ENCODE results near the gene BSDC1.
"Not testable (repeated sequence)": the region's sequence is repeated elsewhere in the genome, so short reads cannot be mapped to it uniquely, and the experiment has no call there.

The BSDC1 gene, protein sequence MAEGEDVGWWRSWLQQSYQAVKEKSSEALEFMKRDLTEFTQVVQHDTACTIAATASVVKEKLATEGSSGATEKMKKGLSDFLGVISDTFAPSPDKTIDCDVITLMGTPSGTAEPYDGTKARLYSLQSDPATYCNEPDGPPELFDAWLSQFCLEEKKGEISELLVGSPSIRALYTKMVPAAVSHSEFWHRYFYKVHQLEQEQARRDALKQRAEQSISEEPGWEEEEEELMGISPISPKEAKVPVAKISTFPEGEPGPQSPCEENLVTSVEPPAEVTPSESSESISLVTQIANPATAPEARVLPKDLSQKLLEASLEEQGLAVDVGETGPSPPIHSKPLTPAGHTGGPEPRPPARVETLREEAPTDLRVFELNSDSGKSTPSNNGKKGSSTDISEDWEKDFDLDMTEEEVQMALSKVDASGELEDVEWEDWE
- 82.0 to 153 (median 113) reads per million in 9 experiments for total RNA-seq

DNA sequence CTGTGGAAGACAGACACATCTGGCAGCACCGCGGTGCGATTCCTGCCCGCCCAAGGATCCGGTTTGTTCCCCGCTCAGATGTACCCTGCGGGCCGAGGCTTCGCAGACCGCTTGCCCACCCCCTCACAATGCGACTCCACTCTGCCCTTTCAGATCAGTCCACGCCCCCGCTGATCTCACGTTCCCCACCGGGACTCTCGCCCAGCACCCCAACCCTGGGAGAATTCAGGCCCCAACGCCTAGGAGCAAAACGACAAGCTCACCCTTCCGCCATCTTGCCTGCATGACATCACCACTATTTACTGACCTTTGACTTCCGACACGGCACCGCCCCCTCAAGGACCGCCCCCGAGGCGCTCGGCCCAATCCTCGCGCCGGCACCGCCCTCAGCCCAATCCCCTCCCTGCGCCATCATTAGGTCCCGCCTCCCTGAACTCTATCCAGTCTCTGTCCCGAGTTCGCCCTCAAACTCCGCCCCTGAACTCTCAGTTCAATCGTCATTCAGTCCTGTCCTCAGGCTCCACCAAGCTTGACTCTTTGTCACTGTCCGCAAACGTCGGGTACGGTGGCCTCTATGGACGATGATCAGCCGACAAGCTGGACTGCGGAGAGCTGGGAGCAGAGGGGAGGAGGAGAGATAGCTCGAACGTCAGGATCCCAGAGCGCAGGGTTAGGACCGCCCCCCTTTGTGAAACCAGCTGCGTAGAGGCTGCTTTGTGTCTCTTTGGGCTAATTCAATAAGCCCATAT lies at the start of gene BSDC1:
BSDC1 (minus strand) TSS at position 301 of the 749 bp plus-strand sequence; CDS start at position 274, 27 bp downstream.
- peaks cover 17% of the 10 kb centered on the region for H3K36me3 Mint-ChIP-seq (ENCODE audit: insufficient read depth)
- no peaks in the 10 kb centered on the region for H3K27me3 Mint-ChIP-seq
- H3K4me1 Mint-ChIP-seq (ENCODE audit: low read depth in 2 of 2) = peaks cover 12 to 13% of the 10 kb centered on the region in 2 donors
- peak within 1 kb of the TSS; percentile 90 to 97 for H3K4me3 Mint-ChIP-seq
- H3K27ac Mint-ChIP-seq = peak within 1 kb of the TSS; percentile 96 to 99
- ATAC-seq (replicated peaks) (peak; percentile 94), DNase-seq (peak; percentile 99)
- no peaks in the 10 kb centered on the region for H3K9me3 Mint-ChIP-seq

DNA sequence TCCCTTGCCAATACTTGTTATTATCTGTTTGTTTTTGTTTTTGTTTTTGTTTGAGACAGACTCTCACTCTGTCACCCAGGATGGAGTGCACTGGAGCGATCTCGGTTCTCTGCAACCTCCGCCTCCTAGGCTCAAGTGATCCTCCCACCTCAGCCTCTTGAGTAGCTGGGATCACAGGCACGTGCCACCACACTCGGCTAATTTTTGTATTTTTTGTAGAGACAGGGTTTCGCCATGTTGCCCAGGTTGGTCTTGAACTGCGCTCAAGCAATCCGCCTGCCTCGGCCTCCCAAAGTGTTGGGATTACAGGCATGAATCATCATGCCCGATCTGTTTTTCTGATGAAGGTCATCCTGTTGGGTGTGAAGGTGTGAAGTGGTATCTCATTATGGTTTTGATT lies 47.2 kb upstream of the BSDC1 start:
- not testable (repeated sequence) for H3K36me3 Mint-ChIP-seq (ENCODE audit: insufficient read depth); ATAC-seq (replicated peaks); DNase-seq; H3K4me3 Mint-ChIP-seq; H3K4me1 Mint-ChIP-seq (ENCODE audit: low read depth in 2 of 2); H3K27ac Mint-ChIP-seq; H3K9me3 Mint-ChIP-seq
- H3K27me3 Mint-ChIP-seq = peaks cover 43 to 44% of the 10 kb centered on the region in 2 donors

DNA sequence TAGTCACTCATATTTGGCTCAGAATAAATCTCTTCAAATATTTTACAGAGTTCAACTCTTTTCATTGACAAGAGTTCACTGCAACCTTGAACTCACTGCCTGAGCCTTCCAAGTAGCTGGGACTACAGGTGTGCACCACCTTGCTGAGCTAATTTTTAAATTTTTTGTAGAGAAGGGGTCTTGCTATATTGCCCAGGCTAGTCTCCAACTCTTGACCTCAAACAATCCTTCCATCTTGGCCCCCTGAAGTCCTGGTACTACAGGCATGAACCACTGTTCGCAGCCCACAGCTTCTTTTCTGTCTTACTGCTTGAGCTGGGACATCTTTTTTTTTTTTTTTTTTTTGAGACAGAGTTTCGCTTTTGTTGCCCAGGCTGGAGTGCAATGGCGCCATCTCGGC lies 44.5 kb upstream of the BSDC1 start:
- not testable (repeated sequence) for ATAC-seq (replicated peaks); DNase-seq; H3K4me1 Mint-ChIP-seq (ENCODE audit: low read depth in 2 of 2); H3K9me3 Mint-ChIP-seq; H3K4me3 Mint-ChIP-seq; H3K27ac Mint-ChIP-seq; H3K36me3 Mint-ChIP-seq (ENCODE audit: insufficient read depth)
- peaks cover 29 to 37% of the 10 kb centered on the region in 2 donors for H3K27me3 Mint-ChIP-seq

DNA sequence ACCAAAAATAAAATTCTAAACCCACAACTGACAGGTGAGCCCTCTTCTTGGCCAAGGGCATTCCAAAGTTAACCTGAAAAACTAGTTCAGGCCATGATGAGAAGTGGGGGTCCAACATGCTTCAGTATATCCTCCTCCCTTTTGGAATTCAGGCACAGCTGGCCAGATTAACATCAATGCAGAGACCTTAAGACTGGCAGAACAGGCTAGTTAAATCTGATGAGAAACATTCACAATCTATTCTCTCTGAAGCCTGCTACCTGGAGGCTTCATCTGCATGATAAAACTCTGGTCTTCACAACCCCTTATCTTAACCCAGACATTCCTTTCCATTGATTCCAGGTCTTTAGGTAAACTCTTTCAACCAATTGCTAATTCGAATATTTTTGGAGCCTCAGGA lies 43.9 kb upstream of the BSDC1 start:
- ATAC-seq (replicated peaks) (no peak), DNase-seq (no peak)
- Mint-ChIP-seq H3K27me3 (peaks cover 24 to 31% of the 10 kb centered on the region in 2 donors), H3K4me1 (ENCODE audit: low read depth in 2 of 2) (no peaks in the 10 kb centered on the region), H3K4me3 (no peak overlapping the region), H3K9me3 (peaks cover 0 to 5% of the 10 kb centered on the region in 2 donors), H3K27ac (no peak overlapping the region), H3K36me3 (ENCODE audit: insufficient read depth) (no peaks in the 10 kb centered on the region)

DNA sequence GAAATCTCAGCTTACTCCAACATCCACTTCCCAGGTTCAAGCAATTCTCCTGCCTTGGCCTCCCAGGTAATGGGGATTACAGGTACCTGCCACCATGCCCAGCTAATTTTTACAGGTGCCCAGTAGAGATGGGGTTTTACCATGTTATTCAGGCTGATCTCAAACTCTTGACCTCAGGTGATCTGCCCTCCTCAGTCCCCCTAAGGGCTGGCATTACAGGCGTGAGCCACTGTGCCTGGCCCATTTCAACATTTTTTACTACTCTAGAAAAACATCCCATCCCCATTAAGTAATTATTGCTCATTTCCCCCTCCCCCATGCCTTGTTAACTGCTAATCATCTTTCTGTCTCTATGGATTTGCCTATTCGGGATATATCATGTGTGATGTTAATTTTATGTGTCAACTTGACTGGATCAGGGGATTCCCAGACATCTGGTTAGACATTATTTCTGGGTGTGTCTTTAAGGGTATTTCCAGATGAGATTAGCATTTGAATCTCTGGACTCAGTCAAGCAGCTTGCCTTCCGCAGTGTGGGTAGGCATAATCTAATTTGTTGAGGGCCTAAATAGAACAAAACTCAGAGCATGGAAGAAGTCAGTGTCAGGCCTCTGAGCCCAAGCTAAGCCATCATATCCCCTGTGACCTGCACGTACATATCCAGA lies 37.6 kb upstream of the BSDC1 start:
- ATAC-seq (replicated peaks) (no peak), DNase-seq (no peak)
- H3K4me3 Mint-ChIP-seq = no peak overlapping the region
- H3K27me3 Mint-ChIP-seq = peaks cover 33 to 34% of the 10 kb centered on the region in 2 donors
- H3K9me3 Mint-ChIP-seq = no peaks in the 10 kb centered on the region
- H3K4me1 Mint-ChIP-seq (ENCODE audit: low read depth in 2 of 2) = no peaks in the 10 kb centered on the region
- H3K27ac Mint-ChIP-seq = no peak overlapping the region
- H3K36me3 Mint-ChIP-seq (ENCODE audit: insufficient read depth) = no peaks in the 10 kb centered on the region

DNA sequence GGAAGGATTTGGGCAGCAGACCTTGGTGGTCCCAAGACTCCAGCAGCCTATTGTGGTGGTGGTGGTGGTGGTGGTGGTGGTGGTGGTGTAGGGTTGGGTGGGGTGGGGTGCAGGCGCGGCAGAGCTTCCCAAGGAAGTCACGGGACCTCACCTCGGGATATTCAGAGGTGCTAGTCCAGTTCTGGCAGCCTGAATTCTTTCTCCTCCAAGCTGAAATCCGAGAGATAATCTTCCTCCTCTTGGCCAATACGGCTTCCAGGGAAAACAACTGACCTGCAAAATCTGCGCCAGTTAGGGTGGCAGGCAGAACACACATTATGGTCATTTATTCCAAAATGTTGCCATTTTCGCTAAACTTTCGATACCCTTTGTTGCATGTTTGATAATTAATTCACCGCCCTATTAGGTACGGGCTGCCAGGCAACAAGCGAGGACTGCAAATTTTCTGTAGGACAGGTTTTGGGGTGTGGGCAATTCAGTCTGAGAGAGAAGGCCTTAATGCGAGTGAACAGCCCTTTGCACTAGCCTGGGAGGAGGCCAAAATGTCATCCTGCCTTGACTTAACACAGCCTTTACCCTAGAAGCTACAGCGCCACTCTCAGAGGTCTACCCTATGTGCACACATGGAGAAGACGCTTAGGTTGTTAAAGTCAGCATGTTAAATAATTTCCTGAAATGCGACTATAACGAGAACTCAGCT lies 33.2 kb upstream of the BSDC1 start:
- no peaks in the 10 kb centered on the region for H3K9me3 Mint-ChIP-seq
- peaks cover 55 to 69% of the 10 kb centered on the region in 2 donors for H3K27me3 Mint-ChIP-seq
- no peaks in the 10 kb centered on the region for H3K4me1 Mint-ChIP-seq (ENCODE audit: low read depth in 2 of 2)
- H3K4me3 Mint-ChIP-seq = no peak overlapping the region
- DNase-seq (no peak), ATAC-seq (replicated peaks) (no peak)
- H3K36me3 Mint-ChIP-seq (ENCODE audit: insufficient read depth) = no peaks in the 10 kb centered on the region
- H3K27ac Mint-ChIP-seq = no peak overlapping the region

DNA sequence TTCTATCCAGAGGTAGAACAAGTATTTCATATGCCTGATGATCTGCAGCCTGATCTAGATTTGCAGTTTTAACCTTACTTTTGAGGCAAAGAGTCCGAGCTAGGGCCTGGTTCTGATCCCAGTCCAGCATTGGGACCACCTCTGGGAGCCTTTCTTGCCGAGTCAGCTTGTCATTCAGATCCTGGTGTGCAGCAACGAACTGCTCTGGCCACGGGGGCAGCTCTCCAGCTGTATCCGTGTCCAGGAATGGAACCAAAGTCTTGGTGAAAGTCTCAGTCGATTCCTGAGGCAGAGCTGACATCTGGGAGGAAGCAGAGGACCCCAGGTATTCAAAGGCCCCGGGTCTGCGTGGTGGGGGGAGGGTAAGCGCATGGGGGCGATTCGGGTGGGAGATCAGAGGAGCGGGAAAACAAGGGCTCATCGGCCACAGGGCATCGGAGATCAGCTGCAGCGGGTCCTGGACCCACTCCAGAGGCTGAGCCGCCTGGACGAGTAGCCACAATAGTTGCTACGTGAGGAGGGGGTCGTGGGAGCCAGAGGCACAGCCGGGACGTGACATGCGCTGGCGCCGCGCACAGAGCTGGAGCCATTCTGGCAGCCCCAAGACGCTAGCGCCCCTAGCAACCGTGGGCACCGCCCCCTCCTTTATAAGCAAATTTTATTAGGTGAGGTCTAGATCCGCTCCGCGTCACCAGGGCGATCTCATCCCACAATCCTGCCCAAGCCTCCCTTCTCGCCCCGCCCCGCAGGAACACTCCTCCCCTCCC lies 32.4 kb upstream of the BSDC1 start:
- H3K4me3 Mint-ChIP-seq = no peak overlapping the region
- peaks cover 55 to 69% of the 10 kb centered on the region in 2 donors for H3K27me3 Mint-ChIP-seq
- no peaks in the 10 kb centered on the region for H3K36me3 Mint-ChIP-seq (ENCODE audit: insufficient read depth)
- ATAC-seq (replicated peaks) = no peak
- no peaks in the 10 kb centered on the region for H3K9me3 Mint-ChIP-seq
- H3K27ac Mint-ChIP-seq = no peak overlapping the region
- no peaks in the 10 kb centered on the region for H3K4me1 Mint-ChIP-seq (ENCODE audit: low read depth in 2 of 2)
- no peak for DNase-seq

DNA sequence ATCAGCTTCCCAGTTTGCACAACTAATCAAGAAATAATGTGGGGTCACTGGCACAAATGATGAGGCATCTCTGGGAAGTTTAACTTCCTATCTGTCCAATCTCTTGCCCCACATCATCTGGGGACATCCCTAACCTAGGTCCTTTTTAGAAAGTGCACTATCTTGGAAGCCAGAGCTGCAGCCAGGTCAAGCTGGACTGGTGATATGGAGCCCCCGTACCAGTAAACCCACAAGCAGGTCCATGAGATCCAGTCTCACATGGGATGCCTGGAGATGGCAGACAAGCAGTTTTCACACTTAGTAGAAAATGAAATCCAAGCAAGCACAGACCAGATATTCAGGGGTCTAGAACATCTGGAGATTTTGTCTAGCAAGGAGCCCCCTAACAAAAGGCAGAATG lies 27.5 kb upstream of the BSDC1 start:
- no peak for ATAC-seq (replicated peaks)
- Mint-ChIP-seq H3K27me3 (peaks cover 28 to 45% of the 10 kb centered on the region in 2 donors), H3K27ac (no peak overlapping the region), H3K4me3 (no peak overlapping the region), H3K9me3 (no peaks in the 10 kb centered on the region), H3K4me1 (ENCODE audit: low read depth in 2 of 2) (no peaks in the 10 kb centered on the region), H3K36me3 (ENCODE audit: insufficient read depth) (no peaks in the 10 kb centered on the region)
- no peak for DNase-seq

DNA sequence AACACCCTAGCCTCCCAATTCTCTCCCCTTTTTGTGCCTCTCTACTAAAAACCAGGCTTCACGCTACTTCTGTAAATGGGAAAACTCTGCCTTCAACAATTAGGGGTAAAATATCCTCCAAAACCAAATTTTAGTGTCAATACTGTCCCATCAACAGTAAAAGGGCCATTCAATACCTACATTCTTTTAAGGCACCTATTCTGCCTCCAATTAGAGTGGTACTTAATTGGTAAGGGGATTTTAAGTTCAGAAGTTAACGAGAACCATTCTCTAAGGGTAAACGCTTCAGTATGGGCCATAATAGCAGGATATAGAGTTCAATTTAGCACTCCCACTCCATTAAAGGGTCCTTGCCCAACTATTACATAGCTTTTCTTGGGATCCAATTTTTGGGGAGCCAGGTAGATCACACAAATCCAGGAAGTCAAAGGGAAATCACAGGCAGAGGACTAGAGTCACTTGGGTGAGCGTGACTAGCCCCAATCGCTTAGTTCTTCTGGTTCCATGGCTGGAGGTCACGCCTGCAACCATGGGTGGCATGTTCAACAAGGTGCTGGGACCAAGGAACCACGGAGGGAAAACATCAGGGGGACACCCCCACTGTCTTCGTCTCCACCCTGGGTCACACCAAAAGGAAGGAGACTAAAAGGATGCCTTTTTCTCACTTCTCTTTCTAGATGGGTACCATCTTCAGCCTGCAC lies 20.1 kb upstream of the BSDC1 start:
- H3K9me3 Mint-ChIP-seq = no peaks in the 10 kb centered on the region
- H3K4me3 Mint-ChIP-seq = no peak overlapping the region
- no peaks in the 10 kb centered on the region for H3K36me3 Mint-ChIP-seq (ENCODE audit: insufficient read depth)
- no peak overlapping the region for H3K27ac Mint-ChIP-seq
- ATAC-seq (replicated peaks) = peak; percentile 8
- H3K4me1 Mint-ChIP-seq (ENCODE audit: low read depth in 2 of 2) = peaks cover 3 to 5% of the 10 kb centered on the region in 2 donors
- H3K27me3 Mint-ChIP-seq = peaks cover 18 to 37% of the 10 kb centered on the region in 2 donors
- DNase-seq = no peak

DNA sequence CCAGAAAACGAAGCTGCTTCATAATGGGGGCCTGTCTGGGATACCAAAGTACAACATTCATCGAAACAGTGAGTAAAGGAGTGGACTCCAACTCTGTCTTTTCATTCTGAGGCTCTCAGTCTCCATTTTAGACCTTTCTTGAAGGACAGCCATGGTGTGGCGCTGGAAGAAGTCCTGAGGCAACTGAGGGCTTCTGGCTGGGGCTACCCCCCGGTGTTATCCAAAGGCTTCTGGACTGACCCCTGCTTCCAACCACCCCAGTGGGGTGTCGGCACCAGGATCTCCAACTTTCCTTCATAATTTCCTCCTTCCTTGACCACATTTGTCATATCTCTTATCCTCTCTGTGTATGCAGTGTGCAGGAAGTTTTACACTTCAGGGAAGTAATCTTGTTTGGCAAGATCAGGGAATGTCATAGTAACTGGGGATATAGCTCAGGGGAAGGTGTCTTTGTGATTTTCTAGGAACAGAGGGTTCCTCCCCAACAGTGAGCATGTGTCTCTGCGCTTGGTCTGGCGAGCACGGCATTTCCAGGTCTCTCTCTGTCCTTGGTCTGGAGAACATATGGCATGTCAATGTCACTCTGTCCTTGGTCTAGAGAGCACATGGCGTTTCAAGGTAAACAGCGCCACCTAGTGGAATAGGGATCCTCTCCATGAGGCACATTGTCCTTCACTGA lies 19.4 kb upstream of the BSDC1 start:
- DNase-seq = peak; percentile 77 to 80 (median 79)
- ATAC-seq (replicated peaks) = peak; percentile 89
- H3K36me3 Mint-ChIP-seq (ENCODE audit: insufficient read depth) = no peaks in the 10 kb centered on the region
- no peak overlapping the region for H3K4me3 Mint-ChIP-seq
- H3K27ac Mint-ChIP-seq = no peak overlapping the region
- H3K4me1 Mint-ChIP-seq (ENCODE audit: low read depth in 2 of 2) = peaks cover 3 to 5% of the 10 kb centered on the region in 2 donors
- H3K9me3 Mint-ChIP-seq = no peaks in the 10 kb centered on the region
- peaks cover 18 to 37% of the 10 kb centered on the region in 2 donors for H3K27me3 Mint-ChIP-seq

DNA sequence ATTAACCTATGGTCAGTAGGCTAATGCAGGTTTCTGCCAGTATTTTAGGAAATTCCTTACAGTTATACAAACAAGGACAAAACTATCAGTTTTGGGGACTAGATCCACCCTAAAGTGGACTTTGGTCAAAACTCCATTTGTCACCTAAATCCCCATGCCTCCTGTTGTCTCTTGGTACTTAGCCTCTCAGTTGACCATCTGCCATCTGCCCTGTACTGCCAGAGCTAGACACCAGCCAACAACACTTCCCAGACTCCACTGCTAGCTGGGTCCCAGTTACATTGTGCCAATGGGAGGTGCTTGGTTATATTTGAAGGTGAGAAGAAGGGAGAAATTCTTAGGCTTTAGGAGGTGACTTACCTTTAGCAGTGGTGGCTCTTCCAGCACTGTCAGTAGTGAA lies 17.0 kb upstream of the BSDC1 start:
- H3K4me3 Mint-ChIP-seq = no peak overlapping the region
- ATAC-seq (replicated peaks) = no peak

More for the DNA sequence above, 17.0 kb upstream of the BSDC1 start:
- no peak overlapping the region for H3K27ac Mint-ChIP-seq
- H3K27me3 Mint-ChIP-seq = peaks cover 10 to 26% of the 10 kb centered on the region in 2 donors
- H3K36me3 Mint-ChIP-seq (ENCODE audit: insufficient read depth) = no peaks in the 10 kb centered on the region
- H3K9me3 Mint-ChIP-seq = no peaks in the 10 kb centered on the region
- no peak for DNase-seq
- peaks cover 3 to 5% of the 10 kb centered on the region in 2 donors for H3K4me1 Mint-ChIP-seq (ENCODE audit: low read depth in 2 of 2)

Data from effector memory CD8-positive, alpha-beta T cell (primary cell).